Smooth muscle cell of trachea (primary cell): ENCODE results near the gene RNF212B. TPM values are rescaled to one million over a fixed set of nuclear protein-coding genes. Genes with fewer than 3 reads are reported as not detected.

Source experiments
- total RNA-seq: library from RNA; depleted of rRNA; stranded (reverse); fragments of >200 nt; gene quantifications from 2 replicates; pipeline ENCODE4 v1.2.1, GENCODE V29; 2014

Gene RNF212B
- not detected in 2 replicates for total RNA-seq

GRCh38 chr14:23237772-23238594 is at the start of gene RNF212B:
Gene RNF212B (plus strand): TSS chr14:23237936. CDS start chr14:23240346, 2,410 bp downstream.

GRCh38 chr14:23286020-23286901 is 48.5 kb downstream of the RNF212B start, which contains the start of gene HOMEZ:
Gene HOMEZ (minus strand): TSS chr14:23286132. CDS start chr14:23285952, 180 bp downstream.

GRCh38 chr14:23302290-23303225 is 64.8 kb downstream of the RNF212B start, which contains the start of gene PPP1R3E:
Gene PPP1R3E (minus strand): TSS chr14:23302859. CDS start chr14:23302576, 283 bp downstream.

DNA sequence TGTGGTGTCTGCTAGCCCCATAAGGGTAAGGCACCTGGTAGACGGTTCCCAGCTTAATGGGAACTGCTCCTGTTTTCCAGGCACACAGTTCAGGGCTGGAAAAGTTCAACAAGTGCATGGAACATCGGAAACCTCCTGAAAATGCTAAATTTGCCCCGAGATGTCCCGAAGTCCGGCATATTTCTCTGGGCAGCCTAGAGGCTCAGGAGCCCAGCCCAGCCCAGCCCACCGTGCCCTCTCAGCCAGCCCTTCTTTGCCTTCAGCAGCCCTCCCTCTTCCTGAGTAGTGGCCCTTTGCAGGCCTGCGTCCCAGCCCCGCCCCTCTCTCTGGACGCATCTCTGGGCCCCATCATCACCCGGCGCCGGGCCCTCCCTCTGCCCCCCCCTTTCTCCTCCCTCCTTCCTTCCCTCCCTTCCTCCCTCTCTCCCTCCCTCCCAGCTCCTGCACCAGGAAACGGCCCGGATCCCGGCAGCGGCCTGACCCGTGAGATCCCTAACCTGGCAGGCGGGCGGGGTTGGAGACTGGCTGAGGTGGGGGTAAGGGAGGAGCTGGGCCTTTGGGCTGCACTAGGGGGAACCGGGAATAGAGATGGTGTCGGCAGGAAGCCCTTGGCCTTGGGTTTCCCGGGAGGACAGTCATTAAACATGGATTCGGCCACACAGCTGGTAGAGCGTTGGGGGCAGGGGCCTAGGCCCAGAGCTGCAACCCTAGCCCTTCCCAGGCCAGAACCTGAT is 68.8 kb downstream of the RNF212B start, which contains the start of gene BCL2L2:
TSS of gene BCL2L2 (plus strand) at position 422 of the 734 bp plus-strand sequence. CDS start 935 bp downstream, outside the sequence.

GRCh38 chr14:23320584-23321571 is 83.1 kb downstream of the RNF212B start, which contains the start of gene PABPN1:
Gene PABPN1 (plus strand): TSS chr14:23321457. CDS start chr14:23321470, 13 bp downstream.

Other genes starting within 250 kb of the RNF212B start
- 9.5 and 17.7 TPM in 2 replicates for gene C14orf93, start 227.8 kb upstream of the RNF212B start, total RNA-seq
- gene PSMB5, start 203.0 kb upstream of the RNF212B start, total RNA-seq, result 189 and 240 TPM in 2 replicates
- under 0.01 TPM in 1 of 2 replicates, not detected in the other for gene PSMB11, start 195.7 kb upstream of the RNF212B start, total RNA-seq
- gene CDH24, start 180.4 kb upstream of the RNF212B start, total RNA-seq, result 4.7 and 13.6 TPM in 2 replicates
- gene ACIN1, start 142.8 kb upstream of the RNF212B start, total RNA-seq, result 84.0 and 90.5 TPM in 2 replicates
- 67.8 and 72.4 TPM in 2 replicates for gene C14orf119, start 142.4 kb upstream of the RNF212B start, total RNA-seq
- 1.7 TPM in 2 replicates for gene CIROP, start 132.9 kb upstream of the RNF212B start, total RNA-seq
- gene CEBPE, start 118.7 kb upstream of the RNF212B start, total RNA-seq, result not detected in 2 replicates
- gene SLC7A8, start 54.3 kb upstream of the RNF212B start, total RNA-seq, result 14.7 and 24.8 TPM in 2 replicates
- gene HOMEZ, start 48.2 kb downstream of the RNF212B start, total RNA-seq, result 4.2 and 8.6 TPM in 2 replicates
- 5.3 and 5.5 TPM in 2 replicates for gene PPP1R3E, start 64.9 kb downstream of the RNF212B start, total RNA-seq
- gene BCL2L2, start 68.9 kb downstream of the RNF212B start, total RNA-seq, result 20.7 and 21.0 TPM in 2 replicates
- gene PABPN1, start 83.5 kb downstream of the RNF212B start, total RNA-seq, result 76.5 and 86.2 TPM in 2 replicates
- 7.4 and 28.0 TPM in 2 replicates for gene SLC22A17, start 115.0 kb downstream of the RNF212B start, total RNA-seq
- gene EFS, start 127.2 kb downstream of the RNF212B start, total RNA-seq, result 1.7 and 4.8 TPM in 2 replicates
- not detected in 2 replicates for gene IL25, start 134.9 kb downstream of the RNF212B start, total RNA-seq
- 0.44 and 0.50 TPM in 2 replicates for gene CMTM5, start 139.1 kb downstream of the RNF212B start, total RNA-seq
- not detected in 2 replicates for gene MYH6, start 170.3 kb downstream of the RNF212B start, total RNA-seq
- not detected in 2 replicates for gene MYH7, start 197.7 kb downstream of the RNF212B start, total RNA-seq
- gene NGDN, start 231.8 kb downstream of the RNF212B start, total RNA-seq, result 35.1 and 62.0 TPM in 2 replicates